GM11168 (cell line): Measurements from ENCODE around the gene IL17RE.
"Not testable (repeated sequence)": the region's sequence is repeated elsewhere in the genome, so short reads cannot be mapped to it uniquely, and the experiment has no call there.

Source experiments
- in situ Hi-C: fragments of 300-500 bp; cut with MboI; formaldehyde crosslinking; loops from one replicate; pipeline ENCODE4 v1.12.0; 2022; ENCODE audit warnings: low sequenced_read_pairs; ENCODE audit not compliant: unreplicated experiment

Gene IL17RE, protein sequence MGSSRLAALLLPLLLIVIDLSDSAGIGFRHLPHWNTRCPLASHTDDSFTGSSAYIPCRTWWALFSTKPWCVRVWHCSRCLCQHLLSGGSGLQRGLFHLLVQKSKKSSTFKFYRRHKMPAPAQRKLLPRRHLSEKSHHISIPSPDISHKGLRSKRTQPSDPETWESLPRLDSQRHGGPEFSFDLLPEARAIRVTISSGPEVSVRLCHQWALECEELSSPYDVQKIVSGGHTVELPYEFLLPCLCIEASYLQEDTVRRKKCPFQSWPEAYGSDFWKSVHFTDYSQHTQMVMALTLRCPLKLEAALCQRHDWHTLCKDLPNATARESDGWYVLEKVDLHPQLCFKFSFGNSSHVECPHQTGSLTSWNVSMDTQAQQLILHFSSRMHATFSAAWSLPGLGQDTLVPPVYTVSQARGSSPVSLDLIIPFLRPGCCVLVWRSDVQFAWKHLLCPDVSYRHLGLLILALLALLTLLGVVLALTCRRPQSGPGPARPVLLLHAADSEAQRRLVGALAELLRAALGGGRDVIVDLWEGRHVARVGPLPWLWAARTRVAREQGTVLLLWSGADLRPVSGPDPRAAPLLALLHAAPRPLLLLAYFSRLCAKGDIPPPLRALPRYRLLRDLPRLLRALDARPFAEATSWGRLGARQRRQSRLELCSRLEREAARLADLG

DNA sequence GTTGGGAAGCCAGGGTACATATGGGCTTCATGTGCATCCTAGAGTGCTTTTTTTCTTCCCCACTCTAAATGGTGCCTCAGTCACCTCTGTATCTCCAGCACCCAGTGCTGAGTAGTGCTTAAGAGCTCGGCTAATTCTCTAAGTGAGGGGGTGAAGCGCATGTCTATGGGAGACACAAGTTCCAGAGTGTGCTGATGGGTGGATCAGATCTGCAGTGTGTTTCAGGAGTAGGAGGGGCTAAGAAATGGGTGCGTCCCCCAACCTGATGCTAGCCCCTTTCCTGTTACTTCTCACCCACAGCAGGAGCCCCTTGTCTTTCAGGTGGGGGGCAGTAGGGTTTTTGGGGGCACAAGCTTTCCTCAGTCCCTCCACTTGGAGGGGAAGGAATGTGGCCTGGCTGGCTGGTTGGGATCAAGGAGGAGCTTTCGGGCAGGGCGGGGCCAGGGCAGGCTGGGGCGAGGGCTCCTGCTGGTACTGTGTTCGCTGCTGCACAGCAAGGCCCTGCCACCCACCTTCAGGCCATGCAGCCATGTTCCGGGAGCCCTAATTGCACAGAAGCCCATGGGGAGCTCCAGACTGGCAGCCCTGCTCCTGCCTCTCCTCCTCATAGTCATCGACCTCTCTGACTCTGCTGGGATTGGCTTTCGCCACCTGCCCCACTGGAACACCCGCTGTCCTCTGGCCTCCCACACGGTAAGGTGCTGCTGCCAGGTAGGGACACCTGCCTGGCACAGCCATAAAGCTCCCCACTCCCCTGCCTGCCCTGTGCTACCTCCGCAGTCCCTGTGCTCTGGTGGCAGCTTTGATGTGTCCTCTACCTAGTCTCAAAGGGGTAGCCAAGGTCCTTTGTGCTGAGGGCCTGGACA lies at the start of gene IL17RE:
TSS of gene IL17RE (plus strand) at position 477 of the 866 bp plus-strand sequence. CDS start at position 562, 85 bp downstream.
- in situ Hi-C loops = no loop called here

DNA sequence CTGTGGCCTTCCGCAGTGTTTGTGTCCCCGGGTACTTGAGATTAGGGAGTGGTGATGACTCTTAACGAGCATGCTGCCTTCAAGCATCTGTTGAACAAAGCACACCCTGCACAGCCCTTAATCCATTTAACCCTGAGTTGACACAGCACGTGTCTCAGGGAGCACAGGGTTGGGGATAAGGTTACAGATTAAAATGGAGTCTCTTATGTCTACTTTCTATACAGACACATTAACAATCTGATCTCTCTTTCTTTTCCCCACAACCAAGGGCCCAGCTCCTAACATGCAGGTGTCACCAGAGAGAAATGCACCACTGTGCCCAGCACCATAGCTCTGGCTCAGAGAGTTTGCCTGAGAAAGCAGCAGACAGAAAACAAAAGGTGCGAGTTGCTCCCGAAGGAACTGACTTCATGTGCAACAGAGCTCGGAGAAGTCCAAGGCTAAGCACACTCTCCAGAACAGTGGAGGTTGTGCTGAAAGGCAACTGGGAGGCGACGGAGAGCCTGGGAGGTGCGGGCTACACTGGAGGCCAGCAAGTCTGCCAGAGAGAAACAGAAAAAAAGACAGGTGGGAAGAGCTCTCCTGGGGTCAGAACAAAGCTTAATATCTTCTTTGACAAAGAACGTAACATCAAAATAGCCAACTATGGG lies 48.2 kb upstream of the IL17RE start:
- in situ Hi-C loops = not testable (repeated sequence)

DNA sequence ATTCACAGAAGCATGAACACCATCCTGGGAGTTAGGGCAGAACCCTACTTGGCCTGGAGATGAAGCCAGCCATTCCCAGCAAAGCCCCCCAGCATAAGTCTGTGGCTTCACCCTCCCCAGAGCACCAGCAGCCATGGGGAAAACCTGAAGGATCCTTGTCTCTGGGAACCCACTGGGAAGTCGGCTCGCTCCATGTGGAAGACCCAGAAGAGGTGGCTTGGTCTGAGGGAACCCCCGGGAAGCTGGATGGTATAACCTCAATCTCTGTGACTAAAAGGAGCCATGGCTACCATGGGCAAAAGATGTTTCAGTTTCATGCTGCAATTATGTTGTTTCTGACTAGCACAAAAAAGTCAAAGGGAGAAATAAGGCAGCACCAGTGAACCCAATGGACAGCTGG lies 47.1 kb upstream of the IL17RE start:
- in situ Hi-C loops = no loop called here

DNA sequence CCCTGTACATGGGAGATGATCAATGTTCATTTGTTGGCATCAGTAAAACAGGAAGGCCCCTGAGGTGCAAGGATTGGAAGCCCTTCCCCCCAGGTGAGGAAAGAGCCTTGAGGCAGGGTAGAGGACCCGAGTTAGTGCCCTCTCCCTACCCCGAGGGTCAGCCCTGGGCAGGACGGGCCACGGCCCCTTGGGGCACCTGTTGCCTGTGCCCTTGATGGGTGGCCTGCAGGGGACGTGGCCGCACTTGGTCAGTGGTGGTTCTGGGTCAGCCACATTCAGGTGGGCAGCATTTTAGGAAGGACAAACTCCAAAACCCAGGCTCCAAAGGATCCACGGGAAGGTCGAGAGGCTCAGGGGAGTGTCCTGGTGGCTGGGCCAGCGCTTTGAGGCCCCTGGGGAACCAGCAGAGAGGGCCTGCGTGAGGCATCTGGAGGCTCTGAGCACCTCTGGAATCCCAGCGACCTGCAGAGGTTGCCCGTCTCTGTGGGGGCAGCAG lies 43.1 kb upstream of the IL17RE start:
- in situ Hi-C loops = no loop called here

DNA sequence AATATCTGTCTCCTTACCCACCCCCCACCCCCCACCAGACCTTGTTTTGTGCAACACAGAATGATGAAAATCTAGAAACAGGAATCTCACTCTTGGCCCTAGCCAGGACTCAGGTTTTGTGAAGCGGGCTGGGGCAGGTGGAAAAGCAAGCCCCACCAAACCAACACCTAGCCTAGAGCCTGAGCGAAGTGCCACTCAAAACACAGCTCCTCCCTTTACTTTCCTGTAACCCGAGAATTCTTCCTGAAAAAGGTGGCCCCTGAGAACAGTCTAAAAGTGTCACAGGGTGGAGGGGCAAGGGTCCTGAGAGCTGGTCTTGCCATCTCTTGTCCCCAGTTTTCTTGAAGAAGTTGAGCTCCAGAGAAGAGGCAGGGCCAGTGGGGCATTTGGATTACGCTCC lies 41.4 kb upstream of the IL17RE start:
- in situ Hi-C loops = no loop called here

DNA sequence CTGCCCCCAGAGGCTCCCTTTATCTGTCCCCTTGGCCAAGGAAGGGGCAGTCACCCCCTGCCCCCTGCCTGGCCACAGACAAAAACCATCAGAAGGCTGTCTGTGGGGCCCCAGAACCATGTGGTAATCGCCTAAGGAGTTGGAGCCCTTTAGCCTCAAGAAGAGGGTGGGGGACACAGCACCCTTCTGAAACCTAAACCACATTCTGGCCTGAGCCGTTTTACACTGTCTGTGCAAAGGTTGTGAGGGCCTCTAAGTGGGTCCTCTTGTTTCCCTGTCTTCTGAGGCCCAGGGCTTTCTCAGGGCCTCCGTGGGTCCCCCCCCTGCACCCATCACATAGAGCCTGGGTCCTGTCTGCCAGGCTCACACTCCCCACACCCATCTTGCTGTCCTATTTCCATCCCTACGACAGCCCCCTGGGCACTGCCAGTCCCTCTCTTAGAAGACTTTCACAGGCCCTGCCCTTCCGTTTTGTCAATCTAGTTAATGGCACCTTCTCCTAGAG lies 41.0 kb upstream of the IL17RE start:
- in situ Hi-C loops = no loop called here

DNA sequence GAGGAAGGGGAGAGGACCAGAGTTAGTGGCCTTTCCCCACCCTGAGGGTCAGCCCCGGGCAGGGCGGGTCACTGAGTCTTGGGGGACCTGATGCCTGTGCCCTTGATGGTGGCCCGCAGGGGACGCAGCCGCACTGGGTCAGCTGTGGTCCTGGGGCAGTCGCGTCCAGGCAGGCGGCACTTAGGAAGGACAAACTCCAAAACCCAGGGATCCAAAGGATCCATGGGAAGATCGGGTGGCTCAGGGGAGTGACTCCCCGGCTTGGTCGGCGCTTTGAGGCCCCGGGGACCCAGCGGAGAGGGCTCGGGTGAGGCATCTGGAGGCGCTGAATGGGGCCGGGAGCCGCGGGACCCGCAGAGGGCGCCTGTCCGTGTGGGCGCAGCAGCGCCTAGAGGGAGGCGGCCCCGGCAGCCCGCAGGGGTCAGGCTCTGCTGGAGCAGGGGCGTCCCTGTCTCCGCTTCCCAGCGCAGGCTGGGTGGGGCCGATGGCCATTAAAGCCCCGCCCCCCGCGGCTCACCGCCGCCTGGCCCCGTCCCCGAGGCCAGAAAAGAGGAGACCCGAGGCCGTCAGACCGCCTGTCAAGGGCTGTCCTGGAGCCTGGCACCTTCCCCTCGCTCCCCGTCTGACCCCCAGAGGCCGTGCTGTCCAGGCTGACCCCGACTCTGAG lies 40.1 kb upstream of the IL17RE start:
- in situ Hi-C loops = no loop called here

DNA sequence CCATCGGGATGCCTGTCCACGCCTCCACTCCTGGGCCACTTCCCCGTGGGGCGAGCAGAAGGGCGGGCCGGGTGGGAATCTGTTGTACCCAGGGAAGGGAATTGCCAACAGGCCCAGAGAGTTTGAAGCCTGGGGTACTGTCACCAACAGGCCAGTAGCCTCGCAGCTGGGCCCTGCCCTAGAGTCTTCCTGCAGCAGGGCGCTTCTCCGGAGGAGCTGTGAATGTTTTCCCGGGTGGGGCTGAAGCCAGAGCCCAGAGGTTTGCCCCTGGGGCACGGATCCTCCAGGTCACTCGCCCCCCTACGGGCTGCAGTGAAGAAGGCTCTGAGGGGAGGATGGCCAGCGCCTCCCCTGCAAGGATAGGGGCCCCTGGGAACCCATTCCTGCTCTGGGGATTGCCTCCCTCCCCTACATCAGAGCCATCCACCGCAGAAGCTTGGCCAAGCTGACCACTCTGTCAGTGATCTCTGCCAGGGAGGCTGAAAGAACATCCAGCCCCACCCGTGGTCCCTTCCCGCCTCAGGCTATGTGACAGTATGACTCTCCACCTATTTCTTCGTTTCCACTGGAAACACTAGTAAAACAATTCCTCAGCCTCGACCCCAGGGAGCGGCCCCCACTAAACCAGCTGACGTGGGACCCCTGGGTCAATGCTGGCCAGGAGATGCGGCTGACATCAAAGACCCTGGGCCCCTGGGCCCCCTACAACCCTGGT lies 39.4 kb upstream of the IL17RE start:
- in situ Hi-C loops = no loop called here

DNA sequence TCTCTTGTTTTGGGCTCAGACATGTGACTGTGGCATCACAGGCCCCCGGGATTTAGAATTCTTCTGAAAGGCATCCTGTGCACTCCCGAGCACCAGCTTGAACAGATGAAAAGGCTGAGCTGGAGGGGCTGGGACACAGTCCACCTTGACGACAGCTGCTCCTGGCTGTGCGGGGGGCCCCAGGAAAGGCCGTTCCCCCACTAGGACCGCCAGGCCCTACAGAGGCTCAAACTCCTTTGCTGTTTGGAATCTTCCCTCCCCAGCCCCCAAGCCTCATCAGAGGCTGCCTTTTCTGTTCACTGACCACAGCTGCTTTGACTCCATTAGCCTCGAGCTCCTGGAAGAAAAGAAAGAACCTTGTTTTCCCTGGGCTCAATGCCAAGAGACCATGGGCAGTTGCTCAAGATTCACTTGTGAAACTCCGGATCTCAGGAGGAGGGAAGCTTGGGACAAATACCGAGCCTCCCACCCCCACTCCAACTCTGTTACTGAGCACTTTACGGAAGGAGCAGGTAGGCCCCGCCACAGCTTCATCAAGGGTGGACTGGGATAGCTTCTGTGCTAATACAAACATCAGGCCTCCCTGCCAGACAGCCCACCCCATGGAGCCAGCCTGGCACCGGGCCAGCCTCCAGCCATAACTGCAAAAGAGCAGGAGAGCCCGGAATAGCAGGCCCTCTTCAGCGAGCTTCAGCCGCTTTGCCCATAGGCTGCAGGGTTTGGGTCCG lies 38.3 kb upstream of the IL17RE start:
- in situ Hi-C loops = no loop called here

DNA sequence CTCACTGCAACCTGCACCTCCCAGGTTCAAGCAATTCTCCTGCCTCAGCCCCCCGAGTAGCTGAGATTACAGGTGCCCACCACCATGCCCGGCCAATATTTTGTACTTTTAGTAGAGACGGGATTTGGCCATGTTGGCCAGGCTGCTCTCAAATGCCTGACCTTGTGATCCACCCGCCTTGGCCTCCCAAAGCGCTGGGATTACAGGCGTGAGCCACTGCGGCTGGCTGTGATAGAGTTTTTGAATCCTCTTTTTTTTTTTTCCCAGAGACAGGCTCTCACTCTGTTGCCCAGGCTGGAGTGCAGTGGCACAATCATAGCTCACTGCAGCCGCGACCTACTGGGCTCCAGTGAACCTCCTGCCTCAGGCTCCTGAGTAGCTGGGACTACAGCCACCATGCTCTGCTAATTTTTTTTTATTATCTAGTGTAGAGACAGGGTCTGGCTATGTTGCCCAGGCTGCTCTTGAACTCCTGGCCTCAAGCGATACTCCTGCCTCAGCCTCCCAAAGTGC lies 37.5 kb upstream of the IL17RE start:
- in situ Hi-C loops = not testable (repeated sequence)

DNA sequence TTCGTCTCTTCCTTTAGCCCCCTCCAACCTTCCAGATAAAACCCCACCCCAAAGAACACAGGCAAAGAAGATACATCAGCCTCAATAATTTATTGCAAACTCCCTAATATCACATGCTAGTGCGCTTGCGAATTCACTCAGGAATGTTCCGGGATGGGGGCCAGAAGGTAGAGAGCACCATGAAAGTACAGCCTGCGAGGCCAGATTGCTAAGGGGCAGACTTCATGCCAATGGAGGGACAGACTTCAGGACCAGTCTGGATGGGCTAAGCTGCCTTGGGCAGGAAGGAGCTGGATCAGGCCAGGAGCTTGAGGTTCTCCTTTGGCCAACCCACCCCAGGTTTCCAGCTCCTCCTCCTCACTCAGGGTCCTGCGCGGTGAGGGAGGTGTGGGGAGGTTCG lies 36.0 kb upstream of the IL17RE start:
- in situ Hi-C loops = no loop called here

DNA sequence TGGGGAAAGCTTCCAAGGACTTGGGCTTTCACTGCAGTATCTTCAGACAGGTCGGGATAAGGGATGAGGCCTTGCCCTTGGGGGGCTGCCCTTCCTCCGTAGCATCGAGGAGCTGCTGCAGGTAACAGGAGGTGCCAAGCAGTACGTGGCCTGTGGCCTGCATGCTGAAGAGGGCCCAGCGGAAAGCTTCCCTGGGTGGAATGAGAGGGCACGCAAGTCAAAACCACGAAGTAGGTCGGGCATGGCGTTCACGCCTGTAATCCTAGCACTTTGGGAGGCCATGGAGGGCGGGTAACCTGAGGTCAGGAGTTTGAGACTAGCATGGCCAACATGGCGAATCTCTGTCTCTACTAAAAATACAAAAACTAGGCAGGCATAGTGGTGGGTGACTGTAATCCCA lies 35.5 kb upstream of the IL17RE start:
- in situ Hi-C loops = no loop called here

DNA sequence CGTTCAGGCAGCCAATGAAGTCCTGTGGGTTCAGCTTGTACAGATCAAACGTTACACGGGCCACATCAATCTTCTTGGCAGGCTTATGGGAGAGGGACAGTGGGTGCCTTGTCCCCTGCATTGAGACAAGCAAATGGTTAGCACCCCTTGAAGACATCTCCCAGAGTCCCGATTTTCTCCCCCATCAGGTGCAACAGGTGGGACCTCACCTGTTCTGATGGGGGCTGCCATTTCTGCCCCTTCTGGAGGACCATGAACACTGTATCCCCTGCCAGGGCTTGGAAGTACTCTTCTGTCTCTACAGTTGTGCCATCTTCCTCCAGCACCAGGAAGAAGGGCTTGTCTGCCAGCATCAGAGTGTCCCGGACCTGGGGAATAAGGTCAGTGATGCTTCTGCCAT lies 32.7 kb upstream of the IL17RE start:
- in situ Hi-C loops = no loop called here

DNA sequence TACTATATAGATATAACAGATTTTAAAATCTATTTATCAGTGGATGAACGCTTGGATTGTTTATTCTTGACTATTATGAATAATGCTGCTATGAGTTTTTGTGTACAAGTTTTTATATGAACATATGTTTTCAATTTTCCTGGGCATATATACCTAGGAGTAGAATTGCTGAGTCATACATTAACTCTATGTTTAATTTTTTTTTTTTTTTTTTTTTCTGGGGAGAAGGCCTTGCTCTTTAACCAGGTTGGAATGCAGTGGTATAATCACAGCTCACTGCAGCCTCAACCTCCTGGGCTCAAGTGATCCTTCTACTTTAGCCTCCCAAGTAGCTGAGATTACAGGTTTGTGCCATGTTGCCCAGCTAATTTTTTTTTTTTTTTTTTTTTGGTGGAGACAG lies 31.7 kb upstream of the IL17RE start:
- in situ Hi-C loops = no loop called here

DNA sequence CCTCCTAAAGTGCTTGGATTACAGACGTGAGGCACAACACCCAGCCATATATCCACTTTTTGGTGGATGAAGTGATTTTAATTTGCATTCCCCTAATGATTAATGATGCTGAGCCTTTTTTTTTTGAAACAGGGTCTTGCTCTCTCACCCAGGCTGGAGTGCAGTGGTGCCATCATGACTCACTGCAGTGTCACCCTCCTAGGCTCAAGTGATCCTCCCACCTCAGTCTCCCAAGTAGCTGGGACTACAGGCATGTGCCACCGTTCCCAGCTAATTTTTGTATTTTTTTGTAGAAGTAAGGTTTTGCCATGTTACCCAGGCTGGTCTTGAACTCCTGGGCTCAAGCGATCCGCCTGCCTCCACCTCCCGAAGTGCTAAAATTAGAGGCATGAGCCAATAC lies 30.6 kb upstream of the IL17RE start:
- in situ Hi-C loops = not testable (repeated sequence)

DNA sequence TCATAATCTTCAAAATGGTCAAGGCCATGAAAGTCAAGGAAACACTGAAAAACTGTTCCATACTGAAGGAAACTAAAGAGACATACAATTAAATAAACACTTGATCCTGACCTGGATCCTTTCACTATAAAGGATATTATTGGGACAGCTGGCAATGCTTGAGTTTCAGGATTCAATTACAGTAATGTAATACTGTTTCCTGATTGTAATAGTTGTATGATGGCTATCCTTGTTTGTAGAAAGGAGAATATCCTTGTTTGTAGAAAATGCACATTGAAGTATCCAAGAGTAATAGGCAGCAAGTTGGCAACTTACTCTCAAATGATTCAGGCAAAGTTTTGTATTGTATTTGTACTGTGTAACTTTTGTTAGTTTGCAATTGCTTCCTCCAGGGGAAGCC lies 27.2 kb upstream of the IL17RE start:
- in situ Hi-C loops = no loop called here

DNA sequence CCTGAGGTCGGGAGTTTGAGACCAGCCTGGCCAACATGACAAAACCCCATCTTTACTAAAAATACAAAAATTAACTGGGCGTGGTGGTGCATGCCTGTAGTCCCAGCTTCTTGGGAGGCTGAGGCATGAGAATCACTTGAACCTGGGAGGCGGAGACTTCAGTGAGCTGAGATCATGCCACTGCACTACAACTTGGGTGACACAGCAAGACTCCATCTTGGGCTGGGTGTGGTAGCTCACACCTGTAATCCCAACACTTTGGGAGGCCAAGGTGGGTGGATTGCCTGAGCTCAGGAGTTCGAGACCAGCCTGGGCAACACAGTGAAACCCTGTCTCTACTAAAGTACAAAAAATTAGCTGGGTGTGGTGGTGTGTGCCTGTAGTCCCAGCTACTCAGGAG lies 26.4 kb upstream of the IL17RE start:
- in situ Hi-C loops = not testable (repeated sequence)

DNA sequence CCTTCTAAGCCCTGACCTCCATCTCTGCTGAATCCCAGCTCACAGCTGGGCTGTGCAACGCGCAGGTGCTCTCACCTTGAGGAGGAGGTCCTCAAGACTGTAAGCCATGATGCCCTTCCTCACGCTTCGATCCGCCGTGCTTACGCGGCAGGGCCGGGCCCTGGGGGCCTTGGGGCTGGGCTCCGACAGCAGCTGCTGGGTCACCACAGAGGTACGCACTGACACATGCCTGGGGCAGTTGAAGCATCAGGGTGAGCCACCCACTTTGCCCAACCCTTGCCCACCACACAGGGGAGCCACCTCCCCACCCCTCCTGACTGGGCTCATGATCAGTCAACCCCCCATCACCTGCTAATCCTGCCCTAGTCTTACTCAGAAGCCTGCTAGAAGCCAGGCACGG lies 25.7 kb upstream of the IL17RE start:
- in situ Hi-C loops = no loop called here
